GM12865 (cell line): Measurements from ENCODE around the gene DSTYK.
"Not testable (repeated sequence)": the region's sequence is repeated elsewhere in the genome, so short reads cannot be mapped to it uniquely, and the experiment has no call there.

Source experiments
- DNase-seq: peaks from one replicate; pipeline ENCODE4 v3.0.0; 2010; ENCODE audit warnings: low read depth
- H3K4me3 ChIP-seq: 2 replicates; pipeline ENCODE4 v1.5.1; 2011; ENCODE audit warnings: mild to moderate bottlenecking, low read depth, low read length, control low read depth
- CTCF ChIP-seq: IDR thresholded peaks from 2 replicates; pipeline ENCODE4 v1.5.1; 2011; ENCODE audit warnings: low read length, control low read depth, low read depth, inconsistent platforms; ENCODE audit not compliant: insufficient read depth; ENCODE audit errors: missing control alignments

Gene DSTYK

GRCh38 chr1:205188098-205188497, 23.4 kb downstream of the DSTYK start:
- DNase-seq, result no peak
- TF ChIP-seq CTCF, result no peak
- H3K4me3 ChIP-seq, result no peak overlapping the region

DNA sequence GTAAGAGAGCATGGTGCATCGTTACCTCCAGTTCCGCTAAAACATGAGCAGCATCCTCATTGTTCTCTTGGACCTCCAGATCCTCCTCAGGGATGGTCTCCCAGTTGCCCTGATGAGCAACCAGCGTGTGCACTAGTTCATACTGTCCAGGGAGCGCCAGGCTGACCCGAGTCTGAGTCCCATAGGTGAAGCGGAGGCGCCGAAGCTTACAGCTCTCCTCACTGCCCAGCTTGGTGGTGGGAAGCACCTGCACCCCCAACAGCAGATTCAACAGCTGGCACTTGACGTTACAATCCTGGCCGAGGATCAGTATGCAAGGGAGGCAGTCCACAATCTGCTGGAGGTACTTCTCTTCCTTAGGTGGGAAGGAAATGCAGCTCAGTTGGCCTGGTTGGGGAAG, 24.1 kb downstream of the DSTYK start:
- TF ChIP-seq CTCF, result no peak
- no peak overlapping the region for H3K4me3 ChIP-seq
- DNase-seq, result no peak

- TF ChIP-seq CTCF, result no peak
- no peak overlapping the region for H3K4me3 ChIP-seq
- peak; percentile 19 for DNase-seq
Observed at GRCh38 chr1:205186191-205186590, 25.3 kb downstream of the DSTYK start.

- TF ChIP-seq CTCF, result no peak
- DNase-seq, result no peak
- no peak overlapping the region for H3K4me3 ChIP-seq
Observed at GRCh38 chr1:205183676-205184335, 27.7 kb downstream of the DSTYK start.

DNA sequence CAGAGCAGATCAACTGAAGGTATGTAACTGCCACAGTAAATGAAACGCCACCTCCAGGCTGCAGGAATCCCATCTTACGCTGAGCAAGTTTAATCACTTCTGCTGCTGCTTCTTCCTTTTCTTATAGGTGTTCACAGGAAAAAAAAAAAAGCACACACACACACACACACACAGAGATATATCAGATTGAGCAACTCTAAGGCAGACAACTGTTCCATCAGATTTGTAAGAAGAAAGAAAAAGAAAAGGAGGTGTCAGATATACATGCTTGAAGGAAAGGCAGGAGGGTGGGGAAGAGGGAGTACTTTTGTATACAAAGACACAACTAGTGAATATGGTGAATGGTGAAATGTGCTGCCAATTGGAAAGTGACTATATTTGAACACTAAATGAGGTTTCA, 28.6 kb downstream of the DSTYK start:
- DNase-seq, result no peak
- no peak overlapping the region for H3K4me3 ChIP-seq
- no peak for TF ChIP-seq CTCF

DNA sequence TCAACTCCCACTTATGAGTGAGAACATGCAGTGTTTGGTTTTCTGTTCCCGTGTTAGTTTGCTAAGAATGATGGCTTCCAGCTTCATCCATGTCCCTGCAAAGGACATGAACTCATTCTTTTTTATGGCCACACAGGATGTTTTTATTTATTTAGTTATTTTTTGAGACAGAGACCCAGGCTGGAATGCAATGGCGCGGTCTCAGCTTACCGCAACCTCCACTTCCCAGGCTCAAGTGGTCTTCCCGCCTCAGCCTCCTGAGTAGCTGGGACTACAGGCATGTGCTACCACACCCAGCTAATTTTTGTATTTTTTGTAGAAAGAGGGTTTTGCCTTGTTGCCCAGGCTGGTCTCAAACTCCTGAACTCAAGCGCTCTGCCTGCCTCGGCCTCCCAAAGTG, 31.2 kb downstream of the DSTYK start:
- DNase-seq, H3K4me3 ChIP-seq: not testable (repeated sequence)

DNA sequence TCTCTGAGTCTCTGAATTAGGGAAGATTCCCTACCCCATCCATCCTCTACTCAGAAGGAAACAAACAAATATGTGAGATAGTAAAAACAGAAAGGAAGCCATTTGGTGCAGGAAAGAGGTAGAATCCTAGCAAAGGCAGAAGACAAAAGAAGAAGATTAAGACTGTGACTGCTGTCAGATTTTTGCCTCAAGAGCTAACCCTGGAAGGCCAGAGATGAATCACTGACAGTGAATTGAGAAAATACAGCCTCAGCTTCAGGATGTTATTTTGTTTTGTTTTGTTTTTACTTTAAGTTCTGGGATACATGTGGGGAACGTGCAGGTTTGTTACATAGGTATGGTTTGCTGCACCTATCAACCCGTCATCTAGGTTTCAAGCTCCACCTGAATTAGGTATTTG, 31.7 kb downstream of the DSTYK start:
- TF ChIP-seq CTCF, result no peak
- H3K4me3 ChIP-seq, result no peak overlapping the region
- DNase-seq, result no peak
